GM21528 (cell line): ENCODE measurements around the gene PRKN.
"Not testable (repeated sequence)": the region's sequence is repeated elsewhere in the genome, so short reads cannot be mapped to it uniquely, and the experiment has no call there.

ENCODE experiments used
- ATAC-seq: cut with Tn5 transposase; IDR thresholded peaks from one replicate; pipeline ENCODE4 v1.9.1; 2021; ENCODE audit warnings: mild to moderate bottlenecking, moderate library complexity; ENCODE audit not compliant: unreplicated experiment, low FRiP score

Gene PRKN

DNA sequence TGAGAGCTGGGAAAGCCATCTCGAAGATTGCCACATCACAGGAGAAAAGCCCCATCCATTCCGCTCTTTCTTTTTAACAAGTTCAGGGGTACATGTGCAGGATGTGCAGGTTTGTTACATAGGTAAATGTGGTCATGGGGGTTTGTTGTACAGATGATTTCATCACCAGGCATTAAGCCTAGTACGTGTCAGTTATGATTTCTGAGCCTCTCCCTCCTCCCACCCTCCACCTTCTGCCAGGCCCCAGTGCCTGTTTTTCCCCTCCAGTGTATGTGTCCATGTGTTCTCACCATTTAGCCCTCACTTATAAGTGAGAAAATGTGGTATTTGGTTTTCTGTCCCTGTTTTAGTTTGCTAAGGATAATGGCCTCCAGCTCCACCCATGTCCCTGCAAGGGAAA is 887.2 kb downstream of the PRKN start:
- ATAC-seq, result no peak

DNA sequence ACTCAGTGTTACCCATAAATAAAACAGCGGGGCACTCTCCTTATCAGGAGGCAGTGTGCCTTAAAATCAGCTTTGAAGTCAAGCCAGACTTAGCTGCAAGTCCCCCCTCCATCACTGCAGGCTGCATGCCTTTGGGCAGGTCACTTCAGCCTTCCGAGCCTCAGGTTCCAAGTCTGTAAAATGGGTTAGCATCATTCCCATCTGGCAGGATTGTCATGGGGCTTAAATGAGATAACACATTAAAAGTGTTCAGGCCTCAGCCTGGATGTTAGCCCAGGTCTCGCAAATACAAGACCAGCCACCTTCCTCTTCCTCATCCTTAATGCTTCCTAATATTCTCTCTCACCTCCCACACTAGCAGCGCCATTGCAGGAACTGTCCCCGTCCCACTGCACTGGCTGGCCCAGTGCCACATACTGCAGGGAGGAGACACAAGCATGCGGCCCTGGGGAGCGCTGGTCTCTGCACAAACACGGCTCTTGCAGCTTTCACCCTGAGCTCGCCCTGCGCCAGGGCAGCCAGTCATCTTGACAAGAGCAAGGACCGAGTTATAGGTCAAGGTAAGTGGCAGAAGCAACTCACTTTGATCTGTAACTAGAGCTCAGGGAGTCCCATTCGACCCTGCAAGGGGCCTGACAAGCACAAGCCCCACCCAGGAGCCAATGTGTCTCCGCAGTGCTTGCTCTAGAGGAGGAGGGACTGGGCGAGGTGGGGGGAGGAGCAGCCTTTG is 889.1 kb downstream of the PRKN start:
- ATAC-seq, result no peak

- no peak for ATAC-seq
Measured at GRCh38 chr6:161837854-161838253, 889.7 kb downstream of the PRKN start.

DNA sequence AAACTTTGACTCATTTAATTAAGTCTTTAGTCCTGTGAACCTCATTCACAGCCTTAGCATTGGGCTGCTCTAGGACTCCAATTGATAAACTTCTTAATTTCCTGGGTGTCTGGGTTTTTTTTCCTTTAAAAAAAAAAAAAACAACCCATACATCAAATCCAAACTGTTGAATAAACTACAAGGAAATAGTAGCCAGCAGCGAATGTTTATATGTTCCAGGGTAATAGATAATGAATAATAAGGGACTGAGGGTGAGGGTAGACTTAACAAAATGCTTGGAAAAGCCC is 890.2 kb downstream of the PRKN start:
- ATAC-seq, result no peak

- ATAC-seq, result no peak
Measured at GRCh38 chr6:161836643-161837448, 890.7 kb downstream of the PRKN start.

GRCh38 chr6:161835500-161836215 is 891.9 kb downstream of the PRKN start:
- no peak for ATAC-seq

GRCh38 chr6:161834426-161834825 is 893.1 kb downstream of the PRKN start:
- no peak for ATAC-seq

DNA sequence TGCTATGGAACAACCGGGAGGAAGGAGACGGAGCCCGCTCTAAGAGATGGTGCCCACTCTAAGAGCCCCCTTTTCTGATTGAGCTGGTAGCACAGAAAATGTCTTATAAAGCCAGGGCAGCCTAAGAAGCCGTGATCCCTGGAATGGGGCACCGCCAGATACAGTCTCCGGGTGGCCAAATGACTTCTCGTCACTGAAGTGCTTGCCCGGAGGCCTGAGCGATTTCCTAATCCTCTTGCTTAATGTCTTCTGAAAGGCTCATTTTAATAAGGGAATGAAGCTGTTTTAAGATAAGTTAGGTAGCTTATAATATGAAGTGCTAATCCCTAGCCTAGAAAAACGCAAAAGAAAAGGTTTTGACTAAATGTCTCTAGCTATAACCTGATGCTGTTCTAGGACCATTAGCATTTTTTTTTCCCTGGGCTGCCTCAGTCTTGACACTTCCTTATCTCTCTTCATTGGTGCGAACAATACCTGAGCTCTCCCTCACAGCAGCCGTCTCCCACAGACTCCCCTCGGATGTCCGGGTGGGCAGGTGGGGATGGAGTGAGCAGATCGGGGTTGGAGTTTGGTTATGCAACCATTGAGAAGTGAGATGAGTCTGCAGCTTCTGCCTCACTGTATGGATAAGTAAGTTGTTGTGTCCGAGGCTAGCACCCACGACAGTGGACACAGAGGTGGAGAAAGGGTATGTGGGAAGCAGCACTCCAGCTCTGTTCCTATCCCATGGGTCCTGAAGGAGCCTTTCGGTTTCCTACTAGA is 894.3 kb downstream of the PRKN start:
- ATAC-seq, result no peak

DNA sequence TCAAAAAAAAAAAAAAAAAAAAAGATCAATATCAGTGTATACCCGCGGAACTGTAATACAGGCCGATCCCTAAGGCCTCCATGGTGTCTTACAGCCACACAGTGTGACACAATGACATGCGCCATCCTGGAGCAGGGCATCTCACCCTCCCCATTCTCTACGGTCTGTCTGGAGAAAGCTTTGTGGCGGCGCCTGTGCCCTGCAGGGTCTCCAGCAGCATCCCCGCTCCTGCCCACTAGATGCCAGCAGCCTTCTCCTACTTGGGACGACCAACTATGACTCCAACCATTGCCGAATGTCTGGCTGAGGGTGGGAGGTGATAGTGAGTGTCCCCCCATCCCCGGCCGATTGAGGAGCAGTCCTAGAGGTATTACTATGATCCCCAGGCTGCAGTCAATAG is 894.9 kb downstream of the PRKN start:
- no peak for ATAC-seq

- ATAC-seq, result no peak
Measured at GRCh38 chr6:161830866-161831616, 896.5 kb downstream of the PRKN start.

DNA sequence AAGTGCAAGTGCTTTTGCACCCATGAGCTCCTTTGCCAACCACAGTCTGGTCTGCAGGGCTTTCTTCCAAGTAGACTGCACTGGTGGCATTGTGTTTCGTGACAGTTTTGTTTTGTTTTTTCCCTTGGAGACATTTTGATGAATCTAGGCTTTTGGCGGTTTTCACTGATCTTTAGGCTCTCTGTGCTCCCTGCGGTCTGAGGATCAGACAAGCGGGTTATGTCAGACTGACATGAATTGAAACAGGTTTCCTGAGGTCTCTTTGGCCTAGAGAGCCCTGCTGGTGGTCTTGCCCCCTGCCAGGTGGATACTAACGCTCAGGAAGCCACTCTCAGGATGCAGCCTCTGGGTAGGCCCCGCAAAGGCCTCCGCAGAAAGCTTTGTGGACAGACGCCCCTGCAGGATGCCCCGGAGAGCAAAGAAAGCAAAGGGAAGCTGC is 898.3 kb downstream of the PRKN start:
- no peak for ATAC-seq

GRCh38 chr6:161828355-161828754 is 899.2 kb downstream of the PRKN start:
- no peak for ATAC-seq

DNA sequence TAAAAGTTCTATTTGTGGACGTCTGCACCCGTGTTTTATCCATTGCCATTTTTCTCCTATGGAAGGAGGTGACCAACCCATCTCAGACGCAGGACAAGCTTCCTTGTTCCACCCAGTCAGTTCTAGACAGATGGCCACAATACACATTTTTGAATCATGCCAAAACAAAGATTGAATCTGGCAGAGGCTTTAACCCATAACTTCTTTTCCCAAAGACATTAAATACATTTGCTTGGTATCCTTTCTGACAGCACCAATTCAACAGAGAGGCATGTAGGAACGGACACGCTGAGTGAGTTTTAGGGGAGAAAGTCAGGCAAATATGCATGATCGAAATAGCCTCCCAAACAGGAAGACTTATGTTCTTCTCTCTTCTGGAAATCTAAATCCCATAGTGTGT is 901.1 kb downstream of the PRKN start:
- no peak for ATAC-seq

DNA sequence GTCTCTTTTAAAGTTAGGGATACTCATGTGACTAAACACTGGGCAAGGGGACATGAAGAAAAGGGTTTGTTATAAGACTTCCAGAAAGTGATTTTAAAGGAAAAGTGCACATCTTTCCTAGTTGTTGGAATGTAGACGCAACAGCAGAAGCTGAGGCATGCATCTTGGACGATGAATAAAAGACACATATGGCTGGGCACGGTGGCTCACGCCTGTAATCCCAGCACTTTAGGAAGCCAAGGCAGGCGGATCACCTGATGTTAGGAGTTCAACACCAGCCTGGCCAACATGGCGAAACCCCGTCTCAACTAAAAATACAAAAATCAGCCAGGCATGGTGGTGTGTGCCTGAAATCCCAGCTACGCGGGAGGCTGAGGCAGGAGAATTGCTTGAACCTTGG is 905.4 kb downstream of the PRKN start:
- ATAC-seq, result not testable (repeated sequence)

GRCh38 chr6:161817881-161818280 is 909.7 kb downstream of the PRKN start:
- no peak for ATAC-seq

DNA sequence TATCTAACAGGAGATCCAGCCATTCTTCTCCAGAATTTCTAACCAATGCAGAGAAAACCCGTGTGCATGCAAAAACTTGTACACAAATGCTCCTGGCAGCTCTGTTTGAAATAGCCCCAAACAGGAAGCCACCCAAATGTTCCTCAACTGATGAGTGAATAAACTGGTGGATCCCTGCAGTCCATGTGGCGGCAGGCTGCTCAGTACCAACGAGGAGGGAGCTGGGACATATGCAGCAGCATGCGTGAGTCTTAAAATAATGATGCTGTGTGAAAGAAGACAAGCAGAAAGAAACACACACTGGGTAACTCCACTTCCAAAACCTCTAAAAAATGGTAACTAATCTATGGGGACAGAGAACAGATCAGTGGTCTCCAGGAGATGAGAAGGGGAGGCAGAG is 911.6 kb downstream of the PRKN start:
- no peak for ATAC-seq

- ATAC-seq, result no peak
Measured at GRCh38 chr6:161813156-161813555, 914.4 kb downstream of the PRKN start.

GRCh38 chr6:161809971-161810370 is 917.6 kb downstream of the PRKN start:
- no peak for ATAC-seq

GRCh38 chr6:161804838-161805237 is 922.7 kb downstream of the PRKN start:
- ATAC-seq, result no peak

DNA sequence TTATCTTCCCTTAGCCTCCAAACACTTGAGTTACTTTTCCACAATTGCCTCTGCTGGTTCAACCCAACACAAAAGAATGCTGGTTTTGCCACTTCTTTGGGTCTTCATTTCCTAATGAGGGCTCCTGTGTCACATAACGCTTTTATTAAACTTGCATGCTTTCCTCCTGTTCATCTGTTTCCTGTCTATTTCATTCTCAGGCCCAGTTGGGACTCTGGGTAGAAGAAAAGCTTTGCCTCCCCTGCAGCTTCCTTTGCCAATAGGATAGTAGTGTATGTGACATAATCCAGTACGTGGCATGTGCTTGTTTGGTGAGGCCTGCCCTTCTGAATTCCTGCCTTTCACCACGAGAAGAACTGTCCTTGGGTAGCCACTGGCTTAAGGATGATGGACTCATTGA is 924.4 kb downstream of the PRKN start:
- no peak for ATAC-seq
